Body of pancreas (tissue), 4 donors: Measurements from ENCODE around the gene BTBD10. TPM values are rescaled to one million over a fixed set of nuclear protein-coding genes. Genes with fewer than 3 reads are reported as not detected.
A peak's percentile ranks its signal among the peaks of the same experiment; 100 is the strongest.

Experiments
- ATAC-seq: fragments of 150-250 bp; one replicate; pipeline ENCODE4 v1.9.1; 2016
- DNase-seq, 4 donors: peaks; one replicate each; pipeline ENCODE4 v3.0.0-alpha.2; 2019
- H3K27ac ChIP-seq, 4 donors: fragments of 200-600 bp; sonication (generic); 1 replicate in 3 of 4; 2 replicates in 1 of 4; pipeline versions ENCODE4 v1.5.1 to v1.6.1; 2016 to 2019; ENCODE audit warnings: mild to moderate bottlenecking in 1 of 4, mixed read lengths in 1 of 4, moderate library complexity in 1 of 4
- H3K27me3 ChIP-seq, 2 donors: fragments of 200-600 bp; sonication (generic); one replicate each; pipeline ENCODE4 v1.6.0; 2016; ENCODE audit warnings: mild to moderate bottlenecking in 1 of 2
- H3K36me3 ChIP-seq, 2 donors: fragments of 200-600 bp; sonication (generic); replicated peaks in 1 of 2; 2 replicates each; pipeline ENCODE4 v1.5.1; 2016; ENCODE audit warnings: low read depth in 2 of 2; ENCODE audit not compliant: insufficient read depth in 1 of 2
- H3K4me1 ChIP-seq: fragments of 200-600 bp; sonication (generic); one replicate; pipeline ENCODE4 v1.6.0; 2016
- H3K4me3 ChIP-seq, 2 donors: fragments of 200-600 bp; sonication (generic); 1 replicate in 1 of 2; 2 replicates in 1 of 2; pipeline ENCODE4 v1.5.1; 2016 to 2019
- H3K9me3 ChIP-seq, 3 donors: fragments of 200-600 bp; sonication (generic); 1 replicate in 2 of 3; 2 replicates in 1 of 3; pipeline ENCODE4 v1.5.1; 2016
- POLR2A ChIP-seq, 3 donors: fragments of 450-650 bp; IDR thresholded peaks; one replicate each; pipeline ENCODE4 v1.6.1; 2016; ENCODE audit warnings: antibody characterized with exemption in 3 of 3, mild to moderate bottlenecking in 2 of 3
- WGBS, 2 donors: methylation state at CpG; one replicate each; pipeline ENCODE4 v1.1.5; 2017; 5-methylcytosine and 5-hydroxymethylcytosine counted together
- intact Hi-C: fragments of 100-400 bp; cut with DNase I; formaldehyde crosslinking; loops from one replicate; pipeline ENCODE4 v1.15.1; 2023
- total RNA-seq, 2 donors: library from RNA; depleted of rRNA; stranded (reverse); fragments of >200 nt; gene quantifications; one replicate each; pipeline ENCODE4 v1.1.0, GENCODE V29; 2016
- TF ChIP-seq, protein P1 (sequence below), 7 experiments: fragments of 450-650 bp in 4 of 7; fragments of 200-600 bp in 3 of 7; sonication (generic) in 3 of 7; IDR thresholded peaks; one replicate each; pipeline ENCODE4 v1.5.1; 2016 to 2019; ENCODE audit warnings: antibody characterized with exemption in 7 of 7

Gene BTBD10
- total RNA-seq, 2 donors from 2014 or later: 14.2 to 17.1 TPM

DNA sequence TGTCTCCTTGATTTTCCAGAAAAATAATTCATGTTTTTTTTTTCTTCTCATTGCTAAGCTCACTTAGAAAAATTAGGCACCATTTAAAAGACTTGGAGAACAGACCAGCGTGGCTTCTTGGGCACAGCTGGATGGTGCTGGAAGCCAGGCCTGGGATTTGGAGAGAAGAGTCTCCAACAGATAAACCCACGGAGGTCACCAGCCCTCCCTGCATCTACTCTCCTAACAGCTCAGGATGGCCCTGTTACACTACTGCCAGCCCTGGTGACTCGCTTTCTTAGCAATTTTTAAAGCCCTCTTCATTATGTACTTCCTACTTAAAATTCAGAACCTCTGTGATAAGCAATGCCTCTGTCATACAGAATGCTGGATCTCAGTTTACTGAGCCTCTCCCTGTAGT, 31.0 kb upstream of the BTBD10 start:
- ATAC-seq (no peak), DNase-seq (no peak)
- TF ChIP-seq, protein P1, sequence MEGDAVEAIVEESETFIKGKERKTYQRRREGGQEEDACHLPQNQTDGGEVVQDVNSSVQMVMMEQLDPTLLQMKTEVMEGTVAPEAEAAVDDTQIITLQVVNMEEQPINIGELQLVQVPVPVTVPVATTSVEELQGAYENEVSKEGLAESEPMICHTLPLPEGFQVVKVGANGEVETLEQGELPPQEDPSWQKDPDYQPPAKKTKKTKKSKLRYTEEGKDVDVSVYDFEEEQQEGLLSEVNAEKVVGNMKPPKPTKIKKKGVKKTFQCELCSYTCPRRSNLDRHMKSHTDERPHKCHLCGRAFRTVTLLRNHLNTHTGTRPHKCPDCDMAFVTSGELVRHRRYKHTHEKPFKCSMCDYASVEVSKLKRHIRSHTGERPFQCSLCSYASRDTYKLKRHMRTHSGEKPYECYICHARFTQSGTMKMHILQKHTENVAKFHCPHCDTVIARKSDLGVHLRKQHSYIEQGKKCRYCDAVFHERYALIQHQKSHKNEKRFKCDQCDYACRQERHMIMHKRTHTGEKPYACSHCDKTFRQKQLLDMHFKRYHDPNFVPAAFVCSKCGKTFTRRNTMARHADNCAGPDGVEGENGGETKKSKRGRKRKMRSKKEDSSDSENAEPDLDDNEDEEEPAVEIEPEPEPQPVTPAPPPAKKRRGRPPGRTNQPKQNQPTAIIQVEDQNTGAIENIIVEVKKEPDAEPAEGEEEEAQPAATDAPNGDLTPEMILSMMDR (IDR thresholded peaks at IDR 0.05): no peak
- no peak for TF ChIP-seq POLR2A (IDR thresholded peaks at IDR 0.05)
- H3K9me3 ChIP-seq: no peaks in the 10 kb centered on the region
- no peaks in the 10 kb centered on the region for H3K27me3 ChIP-seq
- WGBS, 2 donors: 62 to 66% methylated on average over 3 of the region's 3 CpGs
- no peaks in the 10 kb centered on the region for H3K4me1 ChIP-seq
- no peaks in the 10 kb centered on the region for H3K36me3 ChIP-seq
- intact Hi-C loops: no loop called here
- H3K4me3 ChIP-seq: no peak overlapping the region
- H3K27ac ChIP-seq: no peak overlapping the region

DNA sequence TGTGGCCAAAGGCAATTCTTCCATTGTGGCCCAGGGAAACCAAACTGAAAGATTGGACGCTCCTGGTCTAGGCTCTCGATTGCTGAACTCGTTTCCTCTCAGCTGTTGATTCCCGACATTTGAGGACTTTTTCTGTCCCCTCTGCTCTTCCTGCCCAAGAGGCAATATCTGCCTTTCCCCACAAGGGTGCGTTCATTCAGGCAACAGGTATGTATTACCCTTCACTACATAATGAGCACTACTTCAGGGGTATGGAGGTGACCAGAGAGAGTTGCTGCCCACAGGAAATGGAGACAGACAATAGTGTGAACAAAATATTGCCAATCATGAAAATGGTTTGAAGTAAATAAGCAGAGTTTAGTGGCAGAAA, 24.6 kb upstream of the BTBD10 start:
- ATAC-seq: peak; percentile 86

DNA sequence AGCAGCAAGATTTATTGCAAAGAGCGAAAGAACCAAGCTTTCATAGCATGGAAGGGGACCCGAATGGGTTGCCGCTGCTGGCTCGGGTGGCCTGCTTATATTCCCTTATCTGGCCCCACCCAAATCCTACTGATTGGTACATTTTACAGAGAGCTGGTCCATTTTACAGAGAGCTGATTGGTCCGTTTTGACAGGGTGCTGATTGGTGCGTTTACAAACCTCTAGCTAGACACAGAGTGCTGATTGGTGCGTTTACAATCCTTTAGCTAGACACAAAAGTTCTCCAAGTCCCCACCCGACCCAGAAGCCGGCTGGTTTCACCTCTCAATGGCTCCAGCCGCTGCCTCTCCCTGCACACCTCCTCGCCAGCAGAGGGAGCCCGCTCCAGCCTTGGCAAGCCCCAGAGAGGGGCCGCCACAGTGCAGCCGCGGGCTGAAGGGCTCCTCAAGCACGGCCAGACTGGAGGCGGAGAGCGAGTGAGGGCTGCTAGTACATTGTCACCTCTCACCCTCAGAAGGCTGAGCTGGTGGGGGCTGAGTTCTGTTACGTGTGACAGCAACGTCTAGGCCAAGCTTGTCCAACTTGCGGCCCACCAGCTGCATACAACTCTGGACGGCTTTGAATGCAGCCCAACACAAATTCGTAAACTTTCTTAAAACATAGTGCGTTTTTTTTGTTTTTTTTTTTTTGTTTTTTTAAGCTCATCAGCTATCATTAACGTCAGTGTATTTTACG, 24.1 kb upstream of the BTBD10 start:
- WGBS, 2 donors: 42 to 54% methylated on average over 26 of the region's 26 CpGs
- TF ChIP-seq POLR2A (IDR thresholded peaks at IDR 0.05): peak in 1 of 3 donors; percentile 51
- TF ChIP-seq, protein P1 (IDR thresholded peaks at IDR 0.05): peak in 6 of 7 experiments; percentile 38 to 58 (median 52)
- no peak overlapping the region for H3K4me3 ChIP-seq
- no peaks in the 10 kb centered on the region for H3K4me1 ChIP-seq
- H3K9me3 ChIP-seq: no peaks in the 10 kb centered on the region
- intact Hi-C loops: no loop called here
- DNase-seq: peak; percentile 63 to 77 (median 73)
- no peaks in the 10 kb centered on the region for H3K36me3 ChIP-seq
- peak overlapping the region in 1 of 4 donors; percentile 7 for H3K27ac ChIP-seq
- peak; percentile 92 for ATAC-seq
- H3K27me3 ChIP-seq: no peaks in the 10 kb centered on the region

More for the DNA sequence above, 24.6 kb upstream of the BTBD10 start:
- no peak overlapping the region for H3K4me3 ChIP-seq
- TF ChIP-seq, protein P1 (IDR thresholded peaks at IDR 0.05): peak in 6 of 7 experiments; percentile 2 to 59 (median 36)
- TF ChIP-seq POLR2A (IDR thresholded peaks at IDR 0.05): no peak
- H3K36me3 ChIP-seq: no peaks in the 10 kb centered on the region
- H3K27me3 ChIP-seq: no peaks in the 10 kb centered on the region
- H3K4me1 ChIP-seq: no peaks in the 10 kb centered on the region
- no peaks in the 10 kb centered on the region for H3K9me3 ChIP-seq
- H3K27ac ChIP-seq: peak overlapping the region in 1 of 4 donors; percentile 7
- 48 to 50% methylated on average over 5 of the region's 5 CpGs for WGBS, 2 donors
- DNase-seq: peak; percentile 34 to 52 (median 39)
- intact Hi-C loops: no loop called here

DNA sequence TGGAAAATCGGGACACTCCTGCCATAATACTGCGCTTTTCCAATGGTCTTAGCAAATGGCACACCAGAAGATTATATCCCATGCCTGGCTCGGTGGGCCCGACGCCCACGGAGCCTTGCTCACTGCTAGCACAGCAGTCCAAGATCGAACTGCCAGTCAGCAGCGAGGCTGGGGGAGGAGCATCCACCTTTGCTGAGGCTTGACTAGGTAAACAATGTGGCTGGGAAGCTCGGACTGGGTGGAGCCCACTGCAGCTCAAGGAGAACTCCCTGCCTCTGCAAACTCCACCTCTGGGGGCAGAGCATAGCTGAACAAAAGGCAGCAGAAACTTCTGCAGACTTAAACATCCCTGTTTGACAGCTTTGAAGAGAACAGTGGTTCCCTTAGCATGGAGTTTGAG, 17.2 kb upstream of the BTBD10 start:
- ATAC-seq: no peak
- no peaks in the 10 kb centered on the region for H3K4me1 ChIP-seq
- no peak overlapping the region for H3K27ac ChIP-seq
- H3K4me3 ChIP-seq: no peak overlapping the region
- H3K9me3 ChIP-seq: no peaks in the 10 kb centered on the region
- H3K36me3 ChIP-seq: no peaks in the 10 kb centered on the region
- intact Hi-C loops: no loop called here
- TF ChIP-seq, protein P1 (IDR thresholded peaks at IDR 0.05): no peak
- TF ChIP-seq POLR2A (IDR thresholded peaks at IDR 0.05): no peak
- WGBS, 2 donors: 83 to 100% methylated on average over 1 to 9 of the region's 9 CpGs
- DNase-seq: no peak
- H3K27me3 ChIP-seq: no peaks in the 10 kb centered on the region

DNA sequence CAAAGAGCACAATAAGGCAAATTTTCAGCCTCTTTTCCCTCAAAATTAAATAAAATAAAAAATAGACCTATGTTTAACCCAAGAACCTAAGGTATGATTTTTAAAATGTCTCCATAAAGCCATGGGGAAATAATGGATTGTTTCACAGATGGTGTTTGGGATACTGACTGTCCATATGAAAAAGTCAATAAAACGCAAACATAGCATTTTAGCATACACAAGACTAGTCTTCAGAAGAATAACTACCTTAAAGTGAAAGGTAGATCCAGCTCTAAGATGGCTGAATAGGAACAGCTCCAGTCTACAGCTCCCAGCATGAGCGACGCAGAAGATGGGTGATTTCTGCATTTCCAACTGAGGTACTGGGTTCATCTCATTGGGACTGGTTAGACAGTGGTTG, 16.7 kb upstream of the BTBD10 start:
- H3K27me3 ChIP-seq: no peaks in the 10 kb centered on the region
- ATAC-seq (no peak), DNase-seq (no peak)
- H3K9me3 ChIP-seq: no peaks in the 10 kb centered on the region
- H3K4me3 ChIP-seq: no peak overlapping the region
- no peaks in the 10 kb centered on the region for H3K4me1 ChIP-seq
- TF ChIP-seq POLR2A (IDR thresholded peaks at IDR 0.05): no peak
- TF ChIP-seq, protein P1 (IDR thresholded peaks at IDR 0.05): no peak
- H3K27ac ChIP-seq: no peak overlapping the region
- H3K36me3 ChIP-seq: no peaks in the 10 kb centered on the region
- intact Hi-C loops: no loop called here
- 92% methylated on average over 3 of the region's 3 CpGs for WGBS, 2 donors
